ENCODE measurements around the gene ELMO1. TPM values are rescaled to one million over a fixed set of nuclear protein-coding genes. Genes with fewer than 3 reads are reported as not detected.

ELMO1 gene
- total RNA-seq, 1 experiment from 2014 or later: 7.8 TPM

DNA sequence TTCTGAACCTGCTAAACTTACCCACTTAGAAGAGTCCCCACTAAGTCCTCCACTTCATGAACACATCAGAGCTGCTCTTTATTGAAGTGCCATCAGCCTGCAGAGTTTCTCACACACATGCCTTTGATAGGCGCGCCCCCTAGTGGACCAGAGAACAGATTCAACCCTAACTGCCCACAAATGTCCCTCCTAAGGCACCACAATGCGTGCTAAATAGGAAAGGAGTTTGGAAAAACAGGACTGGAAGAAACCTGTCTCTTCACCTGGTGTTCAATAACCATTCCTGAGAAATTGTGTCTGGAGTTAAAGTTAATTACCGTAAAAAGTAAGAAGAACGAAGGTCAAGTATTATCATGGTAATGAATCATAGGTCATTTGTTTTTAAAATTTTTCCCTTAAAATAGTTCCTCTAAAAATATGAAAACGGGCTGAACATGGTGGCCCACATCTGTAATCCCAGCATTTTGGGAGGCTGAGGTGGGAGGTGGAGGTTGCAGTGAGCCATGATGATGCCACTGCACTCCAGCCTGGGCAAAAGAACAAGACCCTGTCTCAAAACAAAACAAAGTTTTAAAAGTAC lies 249.7 kb downstream of the ELMO1 start:
- TF ChIP-seq, protein P1, sequence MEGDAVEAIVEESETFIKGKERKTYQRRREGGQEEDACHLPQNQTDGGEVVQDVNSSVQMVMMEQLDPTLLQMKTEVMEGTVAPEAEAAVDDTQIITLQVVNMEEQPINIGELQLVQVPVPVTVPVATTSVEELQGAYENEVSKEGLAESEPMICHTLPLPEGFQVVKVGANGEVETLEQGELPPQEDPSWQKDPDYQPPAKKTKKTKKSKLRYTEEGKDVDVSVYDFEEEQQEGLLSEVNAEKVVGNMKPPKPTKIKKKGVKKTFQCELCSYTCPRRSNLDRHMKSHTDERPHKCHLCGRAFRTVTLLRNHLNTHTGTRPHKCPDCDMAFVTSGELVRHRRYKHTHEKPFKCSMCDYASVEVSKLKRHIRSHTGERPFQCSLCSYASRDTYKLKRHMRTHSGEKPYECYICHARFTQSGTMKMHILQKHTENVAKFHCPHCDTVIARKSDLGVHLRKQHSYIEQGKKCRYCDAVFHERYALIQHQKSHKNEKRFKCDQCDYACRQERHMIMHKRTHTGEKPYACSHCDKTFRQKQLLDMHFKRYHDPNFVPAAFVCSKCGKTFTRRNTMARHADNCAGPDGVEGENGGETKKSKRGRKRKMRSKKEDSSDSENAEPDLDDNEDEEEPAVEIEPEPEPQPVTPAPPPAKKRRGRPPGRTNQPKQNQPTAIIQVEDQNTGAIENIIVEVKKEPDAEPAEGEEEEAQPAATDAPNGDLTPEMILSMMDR (conservative IDR thresholded peaks at IDR 0.05): peak; percentile 92
- Histone ChIP-seq H3K4me2 (ENCODE audit: insufficient read depth, insufficient read length, low read length) (no peak overlapping the region), H4K20me1 (ENCODE audit: control insufficient read depth, insufficient read depth, insufficient read length) (no peaks in the 10 kb centered on the region), H3K4me1 (ENCODE audit: insufficient read depth, low read length) (no peaks in the 10 kb centered on the region), H4K8ac (replicated peaks; ENCODE audit: insufficient read length, low read depth, low read length) (no peak overlapping the region), H4K5ac (ENCODE audit: insufficient read length, low read depth, low read length) (no peak overlapping the region), H4K91ac (ENCODE audit: insufficient read length, low read depth, low read length) (no peak overlapping the region), H3K9me3 (ENCODE audit: control insufficient read depth, low read depth, low read length) (no peaks in the 10 kb centered on the region), H3K18ac (ENCODE audit: insufficient read length, low read depth, low read length) (no peak overlapping the region), H2BK12ac (ENCODE audit: insufficient read length, low read depth, low read length) (no peak overlapping the region), H2BK5ac (ENCODE audit: insufficient read length, low read length) (no peak overlapping the region), H2BK15ac (ENCODE audit: low read depth, low read length) (no peak overlapping the region), H3K56ac (ENCODE audit: insufficient read length, low read depth, low read length) (no peak overlapping the region), H3K14ac (ENCODE audit: insufficient read depth, low read length) (no peak overlapping the region), H3K9ac (ENCODE audit: extremely low read depth, insufficient read length, low read length) (no peak overlapping the region), H3K79me1 (ENCODE audit: insufficient read depth, low read depth, low read length, poor library complexity, severe bottlenecking) (no peaks in the 10 kb centered on the region), H2AFZ (ENCODE audit: low read length) (no peak overlapping the region), H3K79me2 (ENCODE audit: insufficient read depth, low read length) (no peaks in the 10 kb centered on the region), H2BK120ac (ENCODE audit: low read depth, low read length, poor library complexity, severe bottlenecking) (no peak overlapping the region), H3K23me2 (ENCODE audit: insufficient read length, low read depth, low read length, poor library complexity, severe bottlenecking) (no peaks in the 10 kb centered on the region), H3K27ac (ENCODE audit: insufficient read length, low read depth, low read length) (no peak overlapping the region), H2BK20ac (ENCODE audit: low read depth, low read length, poor library complexity, severe bottlenecking) (no peak overlapping the region), H3K23ac (ENCODE audit: insufficient read length, low read depth, low read length) (no peak overlapping the region), H2AK5ac (ENCODE audit: insufficient read length, low read length) (no peak overlapping the region), H3K4ac (ENCODE audit: low read depth, low read length) (no peak overlapping the region), H3K27me3 (ENCODE audit: insufficient read depth, low read length) (no peaks in the 10 kb centered on the region), H3T11ph (ENCODE audit: low read length) (no peak overlapping the region)
- Mint-ChIP-seq H3K27me3 (ENCODE audit: low read depth) (no peaks in the 10 kb centered on the region), H3K9me3 (no peaks in the 10 kb centered on the region), H3K4me3 (no peak overlapping the region), H3K4me1 (peaks cover 8 to 15% of the 10 kb centered on the region in 2 experiments), H3K36me3 (ENCODE audit: insufficient read depth in 1 of 3, low read depth in 3 of 3) (peaks cover 2 to 6% (median 2%) of the 10 kb centered on the region in 3 experiments; a peak in 2 of 7 replicates), H3K27ac (peak overlapping the region in 1 of 3 experiments; percentile 83; a peak in 2 of 7 replicates)
- no CpG with 5 or more reads among the region's 6 CpGs for WGBS (ENCODE audit: extremely low coverage, insufficient read length, low lambda C conversion rate)
- DNase-seq: peak; percentile 73
